HG02610 (cell line): ENCODE results near the gene AMBRA1.

Experiments
- ATAC-seq: cut with Tn5 transposase; IDR thresholded peaks from one replicate; pipeline ENCODE4 v1.9.1; 2021; ENCODE audit warnings: mild to moderate bottlenecking, moderate library complexity; ENCODE audit not compliant: unreplicated experiment

AMBRA1 gene

DNA sequence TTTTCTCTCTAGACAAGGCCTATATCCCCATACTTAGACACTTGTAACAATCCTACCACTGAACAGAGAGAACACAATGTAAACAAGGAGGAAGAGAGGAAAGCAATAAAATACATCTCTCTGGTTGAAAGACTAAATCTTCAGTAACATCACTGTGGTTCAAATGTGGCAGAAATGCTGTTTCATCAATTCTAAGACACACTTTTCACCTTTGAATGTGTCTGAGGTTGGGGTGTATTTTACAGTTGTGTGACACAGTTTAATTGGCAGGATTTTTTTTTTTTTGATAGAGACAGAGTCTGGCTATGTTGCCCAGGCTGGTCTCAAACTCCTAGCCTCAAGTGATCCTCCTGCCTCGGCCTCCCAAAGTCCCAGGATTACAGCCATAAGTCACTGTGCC lies 79.5 kb downstream of the AMBRA1 start:
- ATAC-seq = no peak

DNA sequence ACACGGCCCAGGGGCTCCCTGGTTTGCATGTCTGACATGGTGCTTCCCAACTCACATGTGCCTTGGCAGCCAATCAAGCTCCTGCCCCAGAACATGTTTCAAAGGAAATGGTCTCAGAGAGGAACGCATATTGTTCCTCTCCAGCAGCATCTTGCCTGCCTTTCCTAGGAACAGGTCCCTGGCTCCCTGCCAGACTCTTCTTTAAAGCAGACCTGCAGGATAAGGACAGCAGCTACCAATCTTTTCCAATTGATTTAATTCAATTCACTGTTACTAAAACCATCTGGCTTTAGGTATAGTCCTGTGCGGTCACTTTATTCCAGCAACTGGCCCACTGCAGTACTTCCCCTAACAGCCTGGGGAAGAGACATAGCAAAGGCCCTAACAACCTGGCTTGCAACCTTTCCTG lies 79.9 kb downstream of the AMBRA1 start:
- ATAC-seq = no peak

DNA sequence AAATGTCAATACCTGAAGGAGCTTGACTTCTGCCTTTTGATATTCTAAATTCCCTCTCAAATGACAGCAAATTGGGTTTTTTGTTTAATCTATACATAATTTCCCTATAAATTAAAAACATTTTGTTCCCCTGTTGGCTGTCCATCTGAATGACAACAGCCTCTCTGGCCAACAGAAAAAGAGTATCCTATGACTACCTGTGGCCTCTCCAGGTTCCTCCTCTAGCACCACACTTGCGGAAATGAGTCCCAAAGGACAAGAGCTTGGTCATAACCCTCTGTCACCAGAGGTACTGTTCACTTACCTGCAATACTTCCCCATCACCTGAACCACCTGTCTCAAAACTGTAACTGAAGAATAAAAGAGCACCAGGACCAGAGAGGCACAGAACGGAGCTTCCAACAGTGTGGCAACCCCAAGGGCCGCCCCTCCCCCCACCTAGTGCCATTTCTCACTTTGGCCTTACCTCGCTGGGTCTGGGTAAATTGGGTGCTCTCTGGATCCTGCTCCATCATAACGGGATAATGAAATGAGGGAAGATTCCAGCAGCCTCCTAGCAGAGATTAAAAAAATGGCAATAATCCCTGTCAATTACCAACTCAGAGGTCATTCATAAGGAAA lies 81.5 kb downstream of the AMBRA1 start:
- ATAC-seq = no peak

DNA sequence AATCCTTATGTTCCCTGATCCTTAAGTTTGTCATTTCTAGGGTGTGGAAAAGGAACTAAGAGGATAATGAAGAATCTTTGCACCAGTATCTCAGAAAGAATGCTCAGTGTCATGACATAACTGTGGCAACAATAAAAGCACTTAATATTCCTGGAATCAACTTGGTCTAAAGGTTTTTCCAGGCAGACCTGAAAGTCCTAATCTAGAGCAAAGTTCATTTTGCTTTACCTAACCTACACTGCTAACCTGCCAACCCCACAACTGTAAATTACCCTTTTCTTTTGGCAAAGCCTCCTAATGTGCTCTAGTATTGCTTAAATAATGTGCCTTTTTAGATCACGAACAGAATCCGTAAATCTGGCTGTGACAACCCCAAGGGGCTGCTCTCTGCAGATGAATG lies 82.5 kb downstream of the AMBRA1 start:
- ATAC-seq = no peak

DNA sequence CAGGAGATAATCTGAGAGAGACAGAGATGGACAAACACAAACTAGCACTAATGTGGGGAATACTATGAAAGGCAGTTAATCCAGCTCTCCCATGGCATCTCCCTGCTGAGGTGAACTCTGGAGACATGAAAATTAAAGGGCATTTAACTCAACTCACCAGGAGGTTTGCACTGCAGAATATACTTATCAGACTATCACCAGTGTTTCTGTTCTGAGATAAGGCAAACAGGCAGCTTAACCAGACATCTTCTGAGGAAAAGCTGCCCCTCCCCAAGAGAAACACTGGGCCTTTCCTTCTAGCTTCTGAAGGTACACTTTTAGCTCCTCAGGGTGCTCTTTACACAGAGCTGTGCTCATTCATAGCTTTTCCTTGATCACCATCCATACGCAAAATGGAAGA lies 85.5 kb downstream of the AMBRA1 start:
- no peak for ATAC-seq

DNA sequence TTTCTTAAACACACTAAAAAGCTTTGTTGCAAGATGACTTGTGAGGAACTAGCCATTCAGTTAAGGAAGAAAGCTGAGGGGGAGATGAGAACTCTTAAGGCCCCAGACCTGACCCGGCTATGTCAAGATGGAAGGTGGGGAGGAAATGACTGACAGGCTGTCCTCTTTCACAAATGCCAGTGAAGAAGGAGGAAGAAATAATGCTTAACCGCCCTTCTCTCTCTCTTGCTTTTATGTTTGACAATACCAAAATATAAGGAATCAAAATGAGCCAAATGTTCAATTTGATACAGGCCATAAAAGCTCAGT lies 87.4 kb downstream of the AMBRA1 start:
- ATAC-seq = no peak

DNA sequence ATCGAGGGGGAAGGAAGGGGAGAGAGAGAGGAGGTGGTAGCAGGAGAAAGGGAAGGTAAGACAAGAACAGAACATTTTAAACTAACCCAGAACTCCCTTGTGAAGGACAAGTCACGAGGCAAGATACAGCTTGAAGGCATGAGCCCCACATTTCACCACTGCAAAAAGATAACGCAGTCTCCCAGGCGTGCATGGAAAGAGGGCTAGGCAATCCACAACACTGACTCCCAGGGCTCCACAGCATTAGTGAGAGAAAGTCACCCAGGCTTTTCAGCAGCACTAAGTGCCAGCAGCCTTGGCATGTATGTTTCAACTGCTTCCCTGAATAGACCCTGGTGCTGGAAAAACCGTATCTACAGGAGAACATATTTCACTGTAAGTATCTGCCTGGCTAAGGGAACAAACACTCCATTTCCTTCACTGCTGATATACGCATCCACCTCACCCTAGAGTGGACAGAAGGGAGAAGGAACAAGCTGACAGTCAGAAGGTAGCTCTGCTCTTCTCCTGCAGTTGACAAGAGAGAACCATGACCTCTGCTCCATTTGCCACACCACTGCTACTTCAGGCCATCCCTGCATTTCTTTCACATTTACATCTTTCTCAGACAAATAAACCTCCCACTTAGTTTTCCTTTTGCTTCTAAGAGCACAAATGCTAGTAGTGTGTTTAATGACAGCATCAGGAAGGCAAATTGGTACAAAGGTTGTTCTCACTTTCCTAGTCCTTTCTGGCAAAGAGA lies 87.9 kb downstream of the AMBRA1 start:
- no peak for ATAC-seq

DNA sequence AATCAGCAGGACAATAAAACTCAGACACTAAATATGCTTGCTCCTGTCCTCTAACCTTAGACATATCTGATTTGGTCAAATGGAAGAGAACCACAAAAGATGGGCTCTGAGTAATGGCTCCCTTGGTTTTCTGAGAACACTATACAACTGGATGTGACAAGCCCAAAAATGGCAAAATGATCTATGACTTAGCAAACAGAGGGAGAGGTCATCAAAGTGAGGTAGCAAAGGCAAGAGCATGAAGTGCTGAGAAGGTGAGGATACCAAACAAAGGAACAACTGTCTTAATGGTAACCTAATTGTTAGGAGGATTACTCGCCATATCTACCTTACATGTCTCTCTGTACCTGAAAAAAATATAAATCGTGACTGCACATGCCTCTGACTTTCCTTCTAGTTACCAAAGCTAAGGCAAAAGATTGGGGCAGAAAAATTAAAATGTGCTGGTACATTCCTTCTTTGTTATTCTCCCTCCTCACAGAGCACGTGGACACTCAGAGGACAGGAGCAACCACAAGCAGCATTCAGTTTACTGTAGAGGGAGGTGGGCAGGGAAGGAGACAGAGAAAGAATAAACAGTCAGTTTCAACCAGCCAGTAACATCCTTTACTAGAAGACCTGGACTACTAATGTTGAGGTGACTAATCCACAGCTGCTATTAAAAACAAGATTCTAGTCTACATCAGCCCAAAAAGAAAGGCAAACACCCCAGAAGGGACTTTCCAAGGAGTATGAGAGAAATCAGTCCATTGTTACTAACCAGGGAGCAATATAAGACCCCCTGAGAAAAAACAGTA lies 88.8 kb downstream of the AMBRA1 start:
- peak; percentile 60 for ATAC-seq

DNA sequence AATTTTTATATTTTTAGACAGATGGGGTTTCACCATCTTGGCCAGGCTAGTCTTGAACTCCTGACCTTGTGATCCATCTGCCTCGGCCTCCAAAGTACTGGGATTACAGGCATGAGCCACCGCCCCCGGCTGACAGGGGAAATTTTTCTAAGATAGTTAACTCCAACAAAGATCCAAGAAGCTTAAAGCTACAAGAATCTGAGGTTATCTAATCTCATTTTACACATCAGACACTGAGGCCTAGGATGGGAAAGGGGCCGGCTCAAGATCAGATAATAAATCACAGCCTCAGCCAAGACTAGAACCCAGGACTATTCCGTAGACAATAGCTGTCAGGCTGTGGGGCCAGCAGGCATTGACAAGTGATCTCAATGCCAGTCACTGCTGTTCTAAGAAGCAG lies 94.0 kb downstream of the AMBRA1 start:
- ATAC-seq = no peak

DNA sequence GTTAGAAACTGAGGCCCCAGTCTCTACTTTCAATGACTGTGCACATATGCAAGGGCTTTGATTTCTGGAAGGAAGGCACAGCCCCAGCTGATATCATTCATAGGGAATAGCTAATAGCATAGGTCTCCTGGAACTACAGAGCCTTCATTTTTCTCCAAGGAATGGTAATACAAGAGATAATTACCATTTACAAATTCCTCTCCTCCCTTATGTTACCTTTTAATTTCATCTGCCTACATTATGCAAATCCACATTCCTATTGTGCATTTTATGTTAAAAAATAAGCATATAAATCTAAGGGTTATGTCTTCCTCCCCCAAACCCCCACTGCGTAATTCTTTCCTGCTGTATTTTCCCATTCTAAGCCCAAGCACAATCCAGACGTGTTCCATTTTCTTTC lies 94.9 kb downstream of the AMBRA1 start:
- ATAC-seq = no peak

DNA sequence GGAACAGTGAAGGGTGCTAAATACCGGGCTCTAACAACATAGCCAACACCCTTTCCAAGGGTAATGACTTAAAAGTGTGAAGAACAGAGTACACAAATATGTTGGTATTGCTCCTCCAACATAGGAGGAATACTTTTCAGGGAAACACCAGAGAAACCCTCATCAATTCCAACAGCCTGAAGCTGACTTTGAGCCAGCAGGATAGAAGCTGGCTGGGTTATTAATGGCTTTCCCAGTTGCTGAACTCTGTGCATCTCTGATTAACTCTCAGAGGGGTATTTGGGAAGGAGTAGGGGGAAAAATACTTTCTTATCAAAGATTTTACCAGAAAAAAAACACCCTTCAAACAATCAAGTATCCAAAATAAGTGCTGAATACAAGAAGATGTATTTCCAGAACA lies 95.6 kb downstream of the AMBRA1 start:
- no peak for ATAC-seq

DNA sequence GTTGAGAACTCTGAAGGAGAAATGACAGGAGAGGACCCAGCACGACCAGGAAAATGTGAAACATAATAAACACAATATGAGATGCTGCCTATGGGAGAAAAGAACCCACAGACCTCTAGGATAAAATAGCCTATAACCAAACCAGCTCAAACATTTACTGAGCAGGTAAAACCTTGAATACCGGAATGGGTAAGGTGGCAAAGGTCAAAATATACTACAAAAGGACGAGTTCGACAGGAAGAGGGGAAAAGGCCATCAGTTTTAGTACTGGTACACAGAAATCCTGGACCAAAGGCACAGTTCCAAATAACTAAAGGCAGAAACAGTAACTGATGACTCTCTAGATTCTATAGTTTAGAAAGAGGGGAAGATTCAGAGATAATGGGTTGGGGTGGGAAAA lies 96.3 kb downstream of the AMBRA1 start:
- no peak for ATAC-seq

DNA sequence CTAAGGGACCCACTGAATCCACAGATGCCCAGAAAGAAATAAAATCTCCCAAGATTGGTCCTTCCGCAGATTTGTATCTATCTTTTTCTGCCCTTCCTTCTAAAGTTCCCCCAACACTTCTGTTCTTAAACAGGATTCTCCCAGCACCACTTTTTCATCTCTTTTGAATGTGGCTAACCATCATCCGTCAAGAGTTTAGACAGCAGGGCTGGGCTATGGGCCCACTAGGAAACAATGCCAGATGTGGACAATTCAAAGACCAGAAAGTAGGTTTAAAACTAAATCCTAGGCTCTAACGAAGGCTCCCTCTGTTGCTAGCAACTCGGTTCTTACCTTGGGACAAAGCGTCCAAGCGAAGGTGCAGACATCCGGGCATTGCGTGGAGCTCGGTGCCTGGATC lies 100.0 kb downstream of the AMBRA1 start:
- no peak for ATAC-seq

DNA sequence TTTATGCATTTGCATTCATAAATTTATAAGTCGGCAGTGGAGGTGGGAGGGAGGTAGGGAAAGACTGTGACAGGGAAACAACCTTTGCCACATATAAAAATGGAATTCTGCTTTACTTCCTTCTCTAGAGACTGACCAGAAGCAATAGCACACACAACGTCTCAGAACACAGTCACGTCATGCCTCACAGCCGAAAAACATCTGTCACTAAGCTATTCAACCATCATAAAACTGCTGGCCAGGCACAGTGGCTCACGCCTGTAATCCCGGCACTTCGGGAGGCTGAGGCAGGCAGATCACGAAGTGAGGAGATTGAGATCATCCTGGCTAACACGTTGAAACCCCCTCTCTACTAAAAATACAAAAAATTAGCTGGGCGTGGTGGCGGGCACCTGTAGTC lies 101.3 kb downstream of the AMBRA1 start:
- ATAC-seq = no peak

DNA sequence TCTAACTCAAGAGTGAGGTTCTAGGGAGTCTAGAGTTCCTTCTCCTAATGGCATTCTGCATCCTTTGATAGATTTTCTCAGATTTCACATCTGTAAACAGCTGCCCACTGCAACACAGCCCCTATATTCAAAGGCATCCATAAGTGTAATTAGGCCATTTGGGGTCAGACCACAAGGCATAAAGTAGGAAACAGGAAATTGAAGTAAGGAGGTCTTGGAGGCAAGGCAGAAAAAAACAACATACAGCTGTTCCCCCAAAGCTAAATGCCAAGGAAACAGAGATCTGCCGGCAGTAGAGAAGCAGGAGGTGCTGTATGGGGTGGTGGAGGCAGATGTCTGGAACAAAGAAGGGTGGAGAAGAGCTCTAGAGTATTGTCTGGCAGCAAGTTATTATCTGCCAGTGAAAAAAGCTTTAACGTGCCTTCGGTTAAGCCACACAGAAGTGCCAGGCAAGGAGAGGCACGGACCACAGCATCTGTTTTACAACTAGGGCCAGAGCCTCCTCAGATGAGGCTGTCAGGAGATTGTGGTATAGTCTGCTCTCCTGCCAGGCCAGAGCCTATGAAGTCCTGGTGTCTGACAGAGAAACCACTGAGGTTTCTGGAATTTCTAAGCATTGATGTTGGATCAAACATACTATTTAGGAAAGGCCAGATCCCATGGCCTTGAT lies 102.0 kb downstream of the AMBRA1 start:
- ATAC-seq = no peak

DNA sequence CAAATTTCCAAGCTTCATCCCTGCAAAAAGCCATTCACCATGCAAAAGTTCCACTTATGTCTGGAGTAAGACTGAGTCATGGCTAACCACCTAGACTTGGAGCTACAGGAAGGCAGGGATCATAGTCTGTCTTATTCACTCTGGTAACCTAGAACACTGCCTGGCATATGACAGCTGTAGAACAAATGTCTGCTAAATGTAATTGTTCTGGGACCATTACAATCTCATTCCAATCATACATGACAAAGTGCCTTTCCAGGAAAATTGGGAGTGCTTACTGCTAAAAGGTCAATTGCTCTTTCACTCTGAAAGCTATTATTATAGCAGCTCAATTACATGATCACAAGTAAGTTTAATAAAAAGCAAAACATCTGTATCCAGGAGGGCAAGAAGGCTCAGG lies 103.2 kb downstream of the AMBRA1 start:
- ATAC-seq = no peak

DNA sequence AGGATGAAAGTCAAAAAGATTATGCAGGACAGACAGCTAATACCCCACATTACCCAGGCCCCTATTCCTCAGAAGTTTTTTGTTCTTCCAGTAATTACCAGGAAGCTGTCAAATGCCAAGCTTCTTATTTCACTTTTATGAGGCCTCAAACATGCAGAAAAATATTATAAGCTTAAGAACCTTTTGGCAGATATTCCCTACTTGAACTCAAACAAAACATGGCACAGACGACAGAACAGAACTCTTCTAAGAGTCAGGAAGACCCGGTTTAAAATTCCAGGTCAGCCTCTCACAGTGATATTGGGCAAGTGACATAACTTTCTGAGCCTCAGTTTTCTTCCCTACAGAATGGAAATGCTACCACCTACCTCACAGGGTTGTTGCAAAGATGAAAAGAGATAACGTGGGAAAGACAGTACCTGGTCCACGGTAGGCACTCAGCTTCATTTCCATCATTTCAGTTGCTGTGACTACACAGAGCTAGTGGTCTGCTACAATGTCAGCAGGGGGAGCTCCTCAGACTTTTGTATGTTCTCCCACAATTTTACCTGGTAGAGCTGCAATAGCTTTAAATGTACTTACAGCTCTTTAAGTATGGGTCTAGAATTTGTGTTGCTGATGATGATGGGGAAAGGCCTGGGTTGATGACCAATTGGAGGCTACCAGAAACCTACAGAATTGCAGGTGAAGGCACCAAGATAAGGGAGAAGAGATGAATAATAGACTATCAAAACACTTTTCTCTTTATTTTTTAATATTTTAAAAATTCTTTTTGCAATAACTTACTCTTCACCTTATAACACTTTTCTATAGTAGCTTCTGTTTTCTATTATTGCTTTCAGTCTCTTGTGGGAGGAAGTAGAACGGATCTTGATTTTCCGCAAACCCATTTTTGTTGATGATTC lies 103.9 kb downstream of the AMBRA1 start:
- no peak for ATAC-seq

DNA sequence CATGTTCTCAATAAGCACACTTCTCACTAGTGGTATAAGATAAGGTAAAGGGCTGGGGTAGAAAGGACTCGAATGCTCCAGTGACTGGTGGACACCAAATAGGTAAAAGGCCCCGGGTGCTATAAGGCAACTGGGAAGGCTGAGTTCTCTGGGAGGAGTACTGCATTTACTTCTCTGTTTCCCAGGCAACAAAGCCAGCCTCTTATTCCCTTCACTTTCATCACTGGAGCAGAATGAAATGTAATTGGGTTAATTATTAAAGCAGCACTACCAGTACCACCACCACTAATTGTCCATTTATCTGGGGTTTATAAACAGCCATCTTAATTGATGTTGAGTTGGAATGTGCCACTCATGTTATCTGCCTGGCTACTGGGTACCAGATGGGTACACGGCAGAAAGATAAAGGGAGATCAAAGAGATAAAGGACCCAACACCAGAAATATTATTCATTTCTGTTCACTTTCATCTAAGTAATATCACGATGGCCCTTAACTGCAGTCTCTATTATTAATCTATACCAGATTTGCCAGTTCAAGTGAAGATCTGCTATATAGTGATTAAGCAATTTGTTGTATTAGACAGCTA lies 107.9 kb downstream of the AMBRA1 start:
- no peak for ATAC-seq

DNA sequence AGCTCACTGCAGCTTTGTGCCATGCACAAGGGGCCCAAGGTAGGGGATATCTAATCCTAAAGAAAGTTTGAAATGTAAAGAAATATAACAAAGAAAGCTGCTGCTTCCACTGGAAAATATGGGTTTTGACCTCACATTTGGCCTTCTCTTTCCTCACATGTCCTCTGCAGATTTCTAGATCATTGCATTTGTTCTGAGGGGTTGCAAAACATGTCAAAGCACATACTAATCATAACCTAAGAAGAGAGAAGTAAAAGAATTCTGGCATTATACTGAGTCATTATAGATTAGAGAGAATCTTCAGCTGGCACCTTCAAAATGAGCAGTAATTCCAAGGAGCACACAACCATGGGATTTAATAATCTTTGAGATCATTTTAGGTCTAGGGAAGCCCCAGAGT lies 109.7 kb downstream of the AMBRA1 start:
- ATAC-seq = no peak

DNA sequence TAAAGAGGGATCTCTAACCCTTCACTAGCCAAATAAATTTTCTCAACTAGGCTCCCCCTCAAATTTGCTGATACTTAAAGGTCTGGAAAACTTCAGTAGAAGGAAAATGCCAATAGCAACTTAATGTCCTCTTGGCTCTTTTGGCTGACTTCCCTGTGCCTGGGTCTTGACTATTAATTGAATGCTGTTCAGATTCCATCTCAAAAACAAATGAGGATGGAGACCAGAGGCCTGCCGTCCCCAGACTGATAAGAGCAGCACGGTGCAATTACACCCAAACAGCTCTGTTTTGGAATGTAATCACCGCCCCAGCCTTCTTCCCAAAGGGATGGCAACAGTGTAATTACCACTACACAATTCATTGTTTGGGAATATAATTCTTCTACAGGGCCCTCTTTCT lies 112.9 kb downstream of the AMBRA1 start:
- ATAC-seq = no peak
